CD4-positive, alpha-beta T cell treated with Interferon alpha-2 for 1 hour (primary cell): ENCODE data around the gene ZBTB11.
"Not testable (repeated sequence)": the region's sequence is repeated elsewhere in the genome, so short reads cannot be mapped to it uniquely, and the experiment has no call there.

Source experiments
- DNase-seq, 2 donors: peaks; one replicate each; pipeline ENCODE4 v3.0.0-alpha.2; 2020 to 2022

The ZBTB11 gene

GRCh38 chr3:101691685-101692671 is 15.0 kb upstream of the ZBTB11 start:
- DNase-seq: not testable (repeated sequence)

GRCh38 chr3:101690972-101691371 is 14.0 kb upstream of the ZBTB11 start:
- no peak for DNase-seq

GRCh38 chr3:101689286-101689685 is 12.4 kb upstream of the ZBTB11 start:
- no peak for DNase-seq

GRCh38 chr3:101687142-101687931 is 10.4 kb upstream of the ZBTB11 start:
- no peak for DNase-seq

- DNase-seq: no peak
Observed at GRCh38 chr3:101685870-101686307, 9.0 kb upstream of the ZBTB11 start.

- DNase-seq: no peak
Observed at GRCh38 chr3:101685050-101685400, 8.1 kb upstream of the ZBTB11 start.

- no peak for DNase-seq
Observed at GRCh38 chr3:101680466-101680865, 3.5 kb upstream of the ZBTB11 start.

- DNase-seq: not testable (repeated sequence)
Observed at GRCh38 chr3:101678837-101679236, 1.9 kb upstream of the ZBTB11 start.

GRCh38 chr3:101677436-101678286 is 729 bp upstream of the ZBTB11 start:
- no peak for DNase-seq

GRCh38 chr3:101676216-101676764 is 642 bp downstream of the ZBTB11 start:
- peak; percentile 94 to 97 for DNase-seq

- no peak for DNase-seq
Observed at GRCh38 chr3:101675709-101676215, 1.2 kb downstream of the ZBTB11 start.

GRCh38 chr3:101674518-101674917 is 2.4 kb downstream of the ZBTB11 start:
- DNase-seq: no peak

GRCh38 chr3:101673953-101674352 is 3.0 kb downstream of the ZBTB11 start:
- no peak for DNase-seq

GRCh38 chr3:101671014-101671413 is 5.9 kb downstream of the ZBTB11 start:
- no peak for DNase-seq

- DNase-seq: no peak
Observed at GRCh38 chr3:101667844-101668243, 9.1 kb downstream of the ZBTB11 start.

- DNase-seq: no peak
Observed at GRCh38 chr3:101667331-101667730, 9.6 kb downstream of the ZBTB11 start.

- DNase-seq: no peak
Observed at GRCh38 chr3:101665851-101666250, 11.1 kb downstream of the ZBTB11 start.

- DNase-seq: no peak
Observed at GRCh38 chr3:101665357-101665756, 11.6 kb downstream of the ZBTB11 start.

- DNase-seq: no peak
Observed at GRCh38 chr3:101660714-101661113, 16.2 kb downstream of the ZBTB11 start.

- no peak for DNase-seq
Observed at GRCh38 chr3:101656651-101657050, 20.3 kb downstream of the ZBTB11 start.

- no peak for DNase-seq
Observed at GRCh38 chr3:101646726-101647125, 30.2 kb downstream of the ZBTB11 start.
